Dermis blood vessel endothelial cell (primary cell): Measurements from ENCODE around the gene TRABD. TPM values are rescaled to one million over a fixed set of nuclear protein-coding genes. Genes with fewer than 3 reads are reported as not detected.

Source experiments
- DNase-seq: peaks from one replicate; pipeline ENCODE4 v3.0.0; 2010
- total RNA-seq: library from RNA; depleted of rRNA; stranded (reverse); fragments of >200 nt; gene quantifications from 2 replicates; pipeline ENCODE4 v1.2.3, GENCODE V29; 2014

TRABD gene
- total RNA-seq, 1 donor from 2014 or later = 25.2 TPM

DNA sequence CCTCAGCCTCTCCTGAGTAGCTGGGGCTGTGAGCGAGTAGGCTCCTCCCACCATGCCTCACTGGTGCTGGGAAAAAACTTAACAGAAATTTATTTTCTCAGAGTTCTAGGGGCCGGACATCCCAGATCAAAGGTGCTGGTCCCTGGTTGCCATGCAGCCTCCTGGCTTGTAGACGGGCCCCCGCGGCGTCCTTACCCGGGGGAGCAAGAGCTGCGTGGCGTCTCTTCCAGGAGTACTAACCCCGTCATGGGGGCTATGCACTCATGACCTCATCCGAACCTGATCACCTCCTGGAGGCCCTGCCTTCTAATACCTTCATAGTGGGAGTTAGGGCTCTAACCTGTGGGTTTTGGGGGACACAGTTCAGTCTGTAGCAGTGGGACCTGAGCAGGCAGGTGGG lies 2.6 kb downstream of the TRABD start:
- DNase-seq = no peak

DNA sequence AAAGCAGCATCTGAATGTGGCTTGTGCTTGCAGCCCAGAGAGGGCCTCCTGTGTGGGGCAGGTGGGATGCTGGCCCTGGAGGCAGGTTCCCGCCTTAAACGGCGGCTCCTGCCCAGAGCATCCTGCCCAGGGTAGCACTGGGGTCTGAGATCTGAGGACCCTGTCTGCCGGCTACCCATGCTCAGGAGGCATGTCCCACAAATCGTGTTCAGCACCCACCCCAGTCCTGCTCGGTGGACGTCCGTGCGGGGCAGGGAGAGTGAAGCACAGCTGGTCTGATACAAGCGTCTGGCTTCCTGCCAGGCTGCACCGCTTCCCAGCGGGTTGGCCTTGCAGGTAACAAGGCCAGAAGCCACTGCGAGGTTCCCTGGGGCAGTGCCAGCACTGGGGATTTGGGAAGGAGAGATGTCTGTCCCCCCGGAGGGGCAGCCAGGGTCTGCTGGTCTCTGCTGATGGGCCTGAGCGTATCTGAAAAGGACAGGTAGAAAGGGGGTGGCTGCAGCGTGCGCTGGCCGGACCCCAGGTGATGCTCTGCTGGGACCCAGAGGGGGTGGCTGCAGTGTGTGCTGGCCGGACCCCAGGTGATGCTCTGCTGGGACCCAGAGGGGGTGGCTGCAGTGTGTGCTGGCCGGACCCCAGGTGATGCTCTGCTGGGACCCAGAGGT lies 3.6 kb downstream of the TRABD start:
- no peak for DNase-seq

DNA sequence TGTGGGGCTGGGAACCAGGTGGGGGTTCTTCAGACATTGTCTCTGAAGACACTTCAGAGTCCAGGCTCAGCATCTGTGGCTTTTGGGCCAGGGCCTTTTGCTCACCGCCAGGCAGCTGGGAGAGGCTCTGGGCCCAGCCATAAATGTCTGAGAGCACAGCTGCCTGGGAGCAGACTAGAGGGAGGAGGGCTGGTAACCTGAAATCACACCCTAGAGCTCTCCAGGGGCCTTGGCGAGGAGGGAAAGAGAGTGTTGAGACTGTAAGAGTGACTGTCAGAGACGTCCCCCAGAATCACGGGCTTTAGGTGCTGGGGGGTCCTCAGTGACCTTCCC lies 4.1 kb downstream of the TRABD start:
- DNase-seq = no peak

DNA sequence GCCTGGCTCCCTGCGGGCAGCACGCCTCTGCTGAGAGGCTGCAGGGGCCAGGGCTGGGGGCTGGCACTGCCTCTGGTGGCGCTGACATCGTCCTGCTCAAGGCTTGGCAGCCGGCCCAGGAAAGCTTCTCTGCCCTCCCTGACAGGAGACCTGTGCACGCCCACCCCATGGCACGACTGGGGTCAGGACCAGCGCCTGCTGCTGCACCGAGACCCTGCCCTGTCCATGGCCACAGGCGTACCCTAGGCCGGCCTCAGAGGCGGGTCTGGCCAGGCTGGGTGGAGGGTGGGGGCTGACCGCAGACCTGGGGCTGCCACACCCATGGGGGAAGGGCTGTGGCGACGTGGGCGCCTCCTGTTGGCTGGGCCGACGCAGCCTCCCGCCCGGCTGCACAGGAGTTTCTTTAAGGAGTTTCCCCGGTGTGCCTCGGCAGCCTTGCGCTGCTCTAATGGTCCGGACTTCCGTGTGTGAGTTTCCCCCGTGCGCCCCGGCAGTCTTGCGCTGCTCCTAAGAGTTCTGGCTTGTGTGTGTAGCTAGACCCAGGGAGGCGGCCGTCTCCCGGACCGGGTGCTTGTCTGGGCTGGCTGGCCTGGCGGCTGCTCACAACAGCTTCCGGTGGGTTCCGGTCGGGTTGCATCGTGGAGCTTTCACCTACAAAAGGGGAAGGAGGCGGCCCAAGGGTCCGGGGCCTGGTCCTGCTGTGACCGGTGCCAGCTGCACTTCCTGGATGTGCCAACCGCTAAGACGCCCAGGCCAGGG lies 4.6 kb downstream of the TRABD start:
- DNase-seq = peak; percentile 61

DNA sequence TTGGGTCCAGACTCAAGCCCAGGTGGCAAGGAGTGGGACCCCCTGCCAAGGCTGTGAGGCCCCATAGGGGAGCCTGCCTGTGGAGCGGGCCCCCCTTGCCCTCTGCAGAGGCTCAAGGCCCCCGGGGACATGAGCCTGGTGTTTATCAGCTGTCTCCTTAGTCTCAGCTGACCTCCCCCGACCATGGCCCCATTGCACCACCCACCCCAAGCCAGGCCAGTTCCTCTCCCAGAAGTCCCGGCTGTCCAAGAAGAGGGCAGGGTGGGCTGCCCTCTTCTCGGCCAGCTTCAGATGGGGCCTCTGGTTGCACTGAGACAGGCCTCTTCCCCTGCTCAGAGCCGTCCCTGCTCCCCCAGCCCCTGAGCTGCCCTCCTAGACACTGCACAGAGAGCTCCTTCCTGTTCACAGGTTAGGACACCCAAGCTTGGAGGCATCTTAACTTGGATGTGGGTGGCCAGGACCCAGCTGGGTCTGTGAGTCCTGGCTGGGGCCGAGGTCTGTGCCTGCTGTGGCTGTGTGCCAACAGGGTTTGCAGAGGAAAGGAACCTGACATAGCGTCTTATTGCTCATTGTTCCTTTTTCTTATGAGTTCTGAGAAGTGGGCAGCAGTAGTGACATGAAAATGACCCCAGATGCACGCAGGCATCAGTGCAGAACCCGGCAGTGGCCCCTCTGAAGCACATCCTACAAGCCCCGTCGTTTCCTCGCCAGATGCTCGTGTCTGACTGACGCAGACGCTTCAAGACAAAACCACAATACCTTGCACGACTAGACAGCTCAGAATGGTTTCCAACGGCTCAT lies 5.4 kb downstream of the TRABD start:
- DNase-seq = peak; percentile 31

DNA sequence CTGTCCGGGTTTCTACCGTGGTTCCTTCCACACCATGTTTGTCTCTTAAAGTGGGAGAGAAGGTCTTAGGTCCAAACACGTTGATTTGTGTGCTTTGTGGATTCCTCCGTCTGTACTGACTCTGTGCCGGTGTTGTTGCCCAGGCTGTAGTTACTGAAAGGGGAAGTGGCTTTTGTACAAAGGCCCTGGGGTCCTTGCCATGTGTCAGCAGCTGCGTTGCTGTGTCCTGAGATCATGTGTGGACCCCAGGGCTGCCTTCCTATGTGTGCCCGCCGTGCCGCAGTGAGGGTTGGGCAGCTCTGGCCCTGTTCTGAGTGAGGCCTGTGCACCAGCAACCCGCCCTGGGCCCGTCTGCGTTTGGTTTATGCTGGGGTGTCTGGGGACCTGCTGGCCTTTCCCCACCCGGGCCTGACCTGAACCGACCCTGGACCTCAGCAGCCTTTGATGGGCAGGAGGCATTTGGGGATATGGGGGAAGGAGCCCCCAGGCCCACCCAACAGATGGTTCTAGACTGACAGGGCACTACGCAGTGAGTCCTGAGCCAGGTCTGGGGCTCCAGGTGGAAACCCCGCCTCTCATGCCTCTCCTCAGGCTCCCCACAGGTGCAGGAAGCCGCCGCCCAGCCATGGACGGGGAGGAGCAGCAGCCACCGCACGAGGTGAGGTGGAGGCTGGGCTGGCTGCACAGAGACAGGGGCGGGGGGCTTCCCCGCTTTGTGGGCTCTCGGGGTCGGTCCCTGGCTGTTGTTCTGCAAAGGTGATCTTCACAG lies 6.9 kb downstream of the TRABD start:
- no peak for DNase-seq

DNA sequence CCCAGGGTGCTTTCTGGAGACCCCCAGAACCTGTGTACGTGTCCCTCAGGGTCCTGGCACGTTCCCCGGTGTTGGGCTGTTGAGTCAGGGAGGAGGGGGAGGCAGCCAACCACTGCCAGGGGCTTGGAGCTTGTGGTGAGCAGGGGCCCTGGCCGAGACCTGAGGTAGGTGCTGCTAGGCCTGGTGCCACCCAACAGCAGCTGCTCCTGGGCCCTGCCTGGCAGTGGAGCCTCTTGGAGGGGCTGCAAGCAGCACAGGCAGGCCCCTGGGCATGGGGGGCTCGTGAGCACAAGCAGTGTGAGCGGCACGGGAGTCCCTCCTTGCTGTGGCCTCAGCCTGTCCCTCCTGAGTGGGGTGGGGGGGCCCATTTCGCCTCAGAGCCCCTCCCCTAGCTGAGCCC lies 7.9 kb downstream of the TRABD start:
- no peak for DNase-seq

DNA sequence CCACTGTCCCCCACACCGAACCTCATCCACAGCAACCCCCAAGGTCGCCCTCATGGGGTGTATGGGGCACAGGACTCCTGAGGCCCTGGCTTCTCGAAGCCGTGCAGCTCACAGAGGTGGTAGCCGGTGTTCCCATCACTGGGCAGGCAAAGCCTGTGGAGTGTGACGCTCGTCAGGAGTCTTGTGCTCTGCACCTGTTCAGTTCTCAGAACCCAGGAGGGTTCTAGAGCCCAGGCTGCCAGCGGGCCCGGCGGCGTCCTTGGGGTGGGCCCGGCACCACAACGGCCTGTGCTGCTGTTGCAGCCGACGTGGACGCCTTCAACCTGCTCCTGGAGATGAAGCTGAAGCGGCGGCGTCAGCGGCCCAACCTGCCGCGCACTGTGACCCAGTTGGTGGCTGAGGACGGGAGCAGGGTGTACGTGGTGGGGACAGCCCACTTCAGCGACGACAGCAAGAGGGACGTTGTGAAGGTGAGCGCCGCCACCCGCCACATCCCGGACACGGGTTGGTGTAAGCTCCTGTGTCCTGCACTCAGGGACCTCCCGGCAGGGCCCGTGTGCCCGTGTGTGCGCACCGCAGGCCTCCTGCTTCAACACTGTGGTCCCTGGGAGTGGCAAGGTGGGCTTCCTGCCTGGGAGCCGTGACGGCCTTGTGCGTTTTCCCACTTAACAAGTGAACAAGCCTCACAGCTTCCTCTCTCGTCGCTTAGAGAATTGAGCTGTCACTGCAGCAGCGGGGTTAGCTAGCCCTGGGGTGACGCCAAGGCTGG lies 8.5 kb downstream of the TRABD start:
- no peak for DNase-seq

DNA sequence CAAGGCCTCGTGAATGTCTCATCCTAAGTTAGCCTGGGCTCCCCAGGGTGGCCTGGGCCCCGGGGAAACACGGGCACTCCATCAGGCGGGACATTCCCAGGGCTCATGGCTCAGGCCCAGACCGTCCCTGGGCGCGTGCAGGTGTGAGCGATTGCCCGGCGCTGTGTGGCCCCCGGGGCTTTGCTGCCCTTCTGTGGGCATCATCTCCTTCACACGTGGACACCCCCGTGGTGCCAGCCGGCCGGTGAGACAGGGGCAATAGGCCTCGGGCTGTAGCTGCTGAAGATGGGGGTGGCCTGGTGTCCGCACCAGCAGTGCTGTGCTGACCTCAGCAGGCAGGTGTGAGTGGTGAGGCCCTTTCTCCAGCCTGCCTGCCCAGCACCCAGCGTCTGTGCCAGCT lies 10.5 kb downstream of the TRABD start:
- no peak for DNase-seq

DNA sequence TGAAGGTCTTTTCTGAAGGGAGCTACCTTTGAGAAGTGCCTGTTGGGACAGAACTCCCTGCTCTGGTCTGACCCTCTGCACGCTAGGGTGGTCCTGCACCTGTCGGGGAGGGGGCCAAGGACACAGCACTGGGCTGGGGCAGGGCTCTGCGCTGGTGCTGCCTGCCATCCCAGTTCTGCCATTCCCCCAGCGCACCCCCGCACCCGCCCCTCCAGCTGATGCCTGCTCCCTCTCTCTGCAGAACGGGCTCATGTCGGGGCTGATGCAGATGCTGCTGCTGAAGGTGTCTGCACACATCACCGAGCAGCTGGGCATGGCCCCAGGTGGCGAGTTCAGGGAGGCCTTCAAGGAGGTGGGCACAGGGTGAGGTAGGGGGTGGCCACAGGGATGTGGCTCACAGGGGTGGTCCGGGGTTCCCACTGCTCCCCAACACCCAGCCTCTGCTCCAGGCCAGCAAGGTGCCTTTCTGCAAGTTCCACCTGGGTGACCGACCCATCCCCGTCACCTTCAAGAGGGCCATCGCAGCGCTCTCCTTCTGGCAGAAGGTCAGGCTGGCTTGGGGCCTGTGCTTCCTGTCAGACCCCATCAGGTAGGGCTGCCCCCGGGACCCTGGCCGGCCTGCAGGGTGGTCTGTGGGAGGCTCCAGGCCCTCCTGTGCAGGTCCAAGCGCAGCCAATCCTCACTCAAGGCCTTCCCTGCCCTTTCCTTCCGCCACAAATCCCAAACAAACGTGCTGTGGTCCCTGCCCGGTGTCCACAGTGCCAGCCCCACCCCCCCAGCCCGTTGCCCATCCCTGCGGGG lies 11.5 kb downstream of the TRABD start:
- DNase-seq = no peak

DNA sequence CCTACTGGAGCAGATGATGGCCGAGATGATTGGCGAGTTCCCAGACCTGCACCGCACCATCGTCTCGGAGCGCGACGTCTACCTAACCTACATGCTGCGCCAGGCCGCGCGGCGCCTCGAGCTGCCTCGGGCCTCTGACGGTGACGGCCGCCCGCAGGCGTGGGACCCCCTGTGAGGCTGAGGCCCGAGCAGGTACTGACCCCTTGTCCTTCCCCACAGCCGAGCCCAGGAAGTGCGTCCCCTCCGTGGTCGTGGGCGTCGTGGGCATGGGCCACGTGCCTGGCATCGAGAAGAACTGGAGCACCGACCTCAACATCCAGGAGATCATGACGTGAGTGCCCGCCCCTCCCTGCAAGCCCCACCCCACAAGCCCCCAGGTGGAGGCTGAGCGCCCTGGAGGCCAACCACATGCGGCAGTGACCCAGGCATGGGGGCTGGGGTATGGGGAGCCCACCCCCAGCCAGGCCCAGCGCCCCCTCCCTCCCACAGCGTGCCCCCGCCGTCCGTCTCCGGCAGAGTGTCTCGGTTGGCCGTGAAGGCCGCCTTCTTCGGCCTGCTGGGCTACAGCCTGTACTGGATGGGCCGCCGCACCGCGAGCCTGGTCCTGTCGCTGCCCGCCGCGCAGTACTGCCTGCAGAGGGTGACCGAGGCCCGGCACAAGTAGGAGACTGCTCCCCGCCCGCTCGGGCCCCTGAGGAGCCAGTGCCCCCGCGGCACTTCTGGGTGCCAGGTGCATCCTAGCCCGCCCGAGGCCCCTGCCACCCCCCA lies 12.3 kb downstream of the TRABD start:
- DNase-seq = no peak

DNA sequence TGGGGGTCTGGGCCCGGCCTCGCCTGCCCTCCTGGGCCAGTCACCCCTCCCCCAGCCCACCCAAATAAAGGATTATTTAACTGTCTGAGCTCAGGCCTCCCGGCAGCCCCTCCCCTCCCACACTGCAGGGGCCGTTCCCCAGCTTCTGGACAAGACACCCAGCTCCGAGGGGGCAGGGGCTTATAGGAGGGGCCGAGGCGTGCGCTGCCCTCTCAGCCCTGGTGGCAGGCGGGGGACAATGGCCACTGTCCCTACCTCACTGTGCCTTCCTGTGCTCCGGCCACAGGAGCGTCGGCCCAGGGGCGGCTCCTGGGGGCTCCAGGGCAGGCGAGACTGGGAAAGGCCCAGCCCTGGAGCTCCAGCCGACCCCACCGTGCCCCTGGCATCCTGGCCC lies 12.9 kb downstream of the TRABD start:
- no peak for DNase-seq

DNA sequence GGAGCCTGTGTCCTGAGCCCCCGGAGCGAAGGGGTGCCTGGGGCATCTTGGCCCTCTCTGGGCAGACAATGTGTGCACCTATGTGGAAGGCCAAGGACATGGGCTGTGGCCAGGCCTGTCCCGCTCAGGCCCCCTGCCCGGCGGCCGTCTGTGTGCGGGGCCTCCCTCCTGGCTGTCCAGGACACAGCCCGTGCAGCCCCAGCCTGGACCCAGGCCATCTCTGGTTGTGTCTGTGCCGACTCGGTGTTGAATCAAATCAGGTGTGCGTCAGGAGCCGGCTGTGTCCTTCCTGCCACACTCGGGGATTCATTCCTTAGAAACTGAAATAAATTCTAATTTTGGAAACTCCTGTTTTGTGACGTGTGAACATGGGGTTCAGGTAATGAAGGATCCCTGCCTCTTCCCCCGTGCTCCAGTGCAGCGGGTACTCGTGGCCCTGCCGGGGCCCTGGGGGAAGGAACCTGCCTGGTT lies 13.6 kb downstream of the TRABD start:
- no peak for DNase-seq

DNA sequence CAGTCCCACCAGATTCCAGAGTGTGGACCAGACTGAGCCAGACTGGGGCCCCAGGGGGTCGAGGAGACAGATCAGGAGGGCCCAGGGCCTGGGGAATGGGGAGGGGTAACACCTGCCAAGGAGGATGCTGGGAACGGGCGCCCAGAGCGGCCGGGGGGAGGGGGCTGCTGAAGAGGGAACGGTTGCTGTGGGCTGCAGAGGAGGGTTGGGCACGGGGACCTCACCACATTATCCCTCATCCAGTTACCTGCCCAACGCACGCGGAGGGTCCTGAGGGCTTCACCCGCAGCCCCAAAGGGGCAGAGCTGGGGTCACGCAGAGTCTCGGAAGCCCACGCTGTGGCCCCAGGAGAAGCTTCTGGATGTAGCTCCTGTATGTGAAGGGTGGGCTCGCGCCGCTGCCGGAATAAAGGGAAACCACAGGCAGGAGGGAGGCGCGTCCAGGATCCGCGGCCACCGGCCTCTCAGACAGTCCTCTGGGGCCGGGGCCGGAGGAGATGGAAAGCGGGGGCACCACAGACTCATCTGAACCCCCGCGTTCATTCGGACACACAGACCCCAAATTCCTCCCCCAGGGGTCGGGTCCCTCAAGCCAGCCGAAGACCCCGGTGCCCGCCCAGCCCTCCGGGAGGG lies 14.2 kb downstream of the TRABD start:
- DNase-seq = no peak

DNA sequence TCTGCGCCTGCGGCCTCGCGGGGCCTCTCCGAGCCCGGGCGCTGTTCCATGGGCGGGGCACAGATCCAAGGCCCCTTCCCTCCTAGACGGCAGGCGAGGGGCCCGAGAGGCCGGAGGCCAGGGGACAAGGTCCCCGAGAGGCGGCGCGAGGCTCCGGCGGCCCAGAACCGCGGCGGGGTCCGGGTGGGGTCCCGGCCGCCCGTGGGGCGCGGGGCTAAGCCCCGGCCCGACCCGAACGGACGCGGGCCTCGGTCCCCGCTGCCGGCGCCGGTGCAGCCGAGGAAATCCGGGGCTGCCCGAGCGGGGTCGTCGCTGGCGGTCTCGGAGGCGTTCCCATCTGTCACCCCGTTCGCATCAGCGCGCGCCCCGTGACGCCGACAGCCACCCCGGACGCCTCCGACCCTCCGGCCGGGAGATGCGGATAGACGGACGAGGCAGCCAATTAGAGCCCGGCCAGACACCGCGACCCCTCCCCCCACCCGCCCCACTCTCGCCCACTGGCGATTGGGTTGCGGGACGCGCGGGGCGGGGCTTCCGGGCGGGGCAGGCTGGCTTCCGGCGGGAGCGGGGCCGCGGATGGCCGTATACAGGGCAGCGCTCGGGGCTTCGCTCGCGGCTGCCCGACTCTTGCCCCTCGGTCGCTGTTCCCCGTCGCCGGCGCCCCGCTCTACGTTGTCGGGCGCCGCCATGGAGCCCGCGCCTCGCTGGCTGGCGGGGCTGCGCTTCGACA lies 14.9 kb downstream of the TRABD start, which contains the start of gene SELENOO:
SELENOO (plus strand) TSS at position 551 of the 730 bp plus-strand sequence; CDS start at position 577, 26 bp downstream.
- peak; percentile 91 for DNase-seq

DNA sequence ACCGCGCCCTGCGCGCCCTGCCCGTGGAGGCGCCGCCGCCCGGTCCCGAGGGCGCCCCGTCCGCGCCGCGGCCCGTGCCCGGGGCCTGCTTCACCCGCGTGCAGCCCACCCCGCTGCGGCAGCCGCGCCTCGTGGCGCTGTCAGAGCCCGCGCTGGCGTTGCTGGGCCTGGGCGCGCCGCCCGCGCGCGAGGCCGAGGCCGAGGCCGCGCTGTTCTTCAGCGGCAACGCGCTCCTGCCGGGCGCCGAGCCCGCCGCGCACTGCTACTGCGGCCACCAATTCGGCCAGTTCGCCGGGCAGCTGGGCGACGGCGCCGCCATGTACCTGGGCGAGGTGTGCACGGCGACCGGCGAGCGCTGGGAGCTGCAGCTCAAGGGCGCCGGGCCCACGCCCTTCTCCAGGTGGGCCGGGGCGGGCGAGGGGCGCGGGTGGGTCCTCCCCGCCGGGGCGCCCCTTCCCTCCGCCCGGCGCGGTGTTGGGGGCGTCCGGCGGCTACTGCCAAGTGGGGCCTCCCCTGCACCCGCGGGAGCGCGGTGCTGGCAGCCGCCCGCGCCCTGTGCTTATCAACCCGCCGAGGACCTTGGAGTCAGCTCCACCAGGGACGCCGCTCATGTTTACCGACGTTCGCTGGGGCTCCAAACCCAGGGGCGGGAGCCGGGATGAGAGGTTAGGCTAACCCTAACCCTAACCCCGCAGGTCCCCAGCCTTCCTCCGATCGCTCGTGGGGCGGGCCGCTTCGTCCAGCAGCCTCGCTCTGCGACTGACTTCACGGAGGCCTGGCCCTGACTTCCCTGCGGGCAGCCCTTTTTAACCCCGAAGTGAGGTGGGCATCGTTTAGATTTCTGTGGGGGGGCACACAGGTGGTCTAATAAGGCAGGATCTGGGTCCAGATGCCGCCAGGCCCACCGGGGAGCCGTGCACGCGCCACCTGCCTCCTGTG lies 15.7 kb downstream of the TRABD start:
- peak; percentile 38 for DNase-seq

DNA sequence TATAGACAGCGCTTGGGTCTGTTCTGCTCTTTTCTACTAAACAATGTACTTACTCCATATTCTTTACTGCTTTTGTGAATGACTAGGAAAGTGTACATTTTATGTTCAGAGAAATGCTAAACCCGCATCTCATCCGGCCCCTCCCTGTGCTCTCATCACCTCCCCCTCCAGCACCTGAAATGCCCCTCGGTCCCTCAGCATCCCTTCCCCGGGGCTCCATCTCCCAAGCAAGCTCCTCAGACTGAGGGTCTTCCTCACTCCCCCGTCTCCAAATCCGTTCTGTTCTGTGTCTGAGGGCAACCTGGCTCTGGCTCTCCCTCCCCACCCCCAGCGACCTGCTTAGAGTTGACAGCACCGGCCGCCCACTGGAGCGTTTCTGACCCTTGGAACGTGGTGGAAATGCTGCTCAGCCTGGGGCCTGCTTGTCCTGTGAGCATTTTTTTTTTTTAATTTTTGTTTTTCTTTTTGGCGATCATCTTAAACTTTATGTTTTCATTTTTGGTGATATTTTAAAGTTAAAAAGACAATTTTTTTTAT lies 16.5 kb downstream of the TRABD start:
- DNase-seq = no peak

DNA sequence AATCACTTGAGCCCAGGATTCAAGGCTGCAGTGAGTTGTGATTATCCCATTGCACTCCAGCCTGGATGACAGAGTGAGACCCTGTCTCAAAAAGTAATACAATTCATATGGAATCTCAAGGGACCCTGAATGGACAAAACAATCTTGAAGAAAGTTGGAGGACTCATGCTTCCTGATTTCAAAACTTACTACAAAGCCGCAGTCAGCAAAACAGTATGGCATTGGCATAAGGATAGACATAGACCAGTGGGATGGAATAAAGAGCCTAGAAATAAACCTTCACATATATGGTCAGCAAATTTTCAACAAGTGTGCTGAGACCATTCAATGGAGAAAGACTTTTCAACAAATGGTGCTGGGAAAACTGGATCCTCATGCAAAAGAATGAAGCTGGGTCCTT lies 17.6 kb downstream of the TRABD start:
- no peak for DNase-seq
